Measurements from ENCODE around the gene PLA2G2D. TPM values are rescaled to one million over a fixed set of nuclear protein-coding genes. Genes with fewer than 3 reads are reported as not detected.

The PLA2G2D gene, protein sequence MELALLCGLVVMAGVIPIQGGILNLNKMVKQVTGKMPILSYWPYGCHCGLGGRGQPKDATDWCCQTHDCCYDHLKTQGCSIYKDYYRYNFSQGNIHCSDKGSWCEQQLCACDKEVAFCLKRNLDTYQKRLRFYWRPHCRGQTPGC
- total RNA-seq, result not detected

DNA sequence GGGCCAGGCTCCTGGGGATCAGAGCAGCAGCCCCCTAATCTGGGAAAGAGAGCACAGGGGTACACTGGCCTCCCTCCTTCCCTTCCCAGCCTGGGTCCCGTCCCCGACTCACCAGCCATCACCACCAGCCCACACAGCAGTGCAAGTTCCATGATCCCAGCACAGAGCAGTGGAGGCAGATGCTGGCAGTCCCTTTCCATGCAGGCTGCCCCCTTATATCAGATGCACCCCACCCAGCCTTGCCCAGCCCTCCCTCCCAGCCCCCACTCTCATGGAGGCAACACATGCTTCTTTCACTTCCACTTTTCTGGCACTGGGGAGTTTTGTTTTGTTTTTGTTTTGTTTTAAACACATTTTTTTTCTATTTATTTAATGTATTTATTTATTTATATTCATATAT is at the start of gene PLA2G2D:
Gene PLA2G2D, minus strand, starts transcription at position 190 of the 400 bp plus-strand sequence. Its CDS starts 38 bp downstream, at position 152.
- Histone ChIP-seq H3K4me3 (no peak within 1 kb of the TSS), H3K27ac (no peak within 1 kb of the TSS), H3K4me1 (ENCODE audit: control insufficient read depth in 1 of 2, low read depth in 2 of 2) (no peaks in the 10 kb centered on the region), H3K36me3 (no peaks in the 10 kb centered on the region), H3K9me3 (no peaks in the 10 kb centered on the region), H3K27me3 (replicated peaks; ENCODE audit: insufficient read depth) (no peaks in the 10 kb centered on the region)
- ATAC-seq (ENCODE audit: insufficient number of reproducible peaks, low FRiP score, low read depth), result no peak
- TF ChIP-seq, protein P1, sequence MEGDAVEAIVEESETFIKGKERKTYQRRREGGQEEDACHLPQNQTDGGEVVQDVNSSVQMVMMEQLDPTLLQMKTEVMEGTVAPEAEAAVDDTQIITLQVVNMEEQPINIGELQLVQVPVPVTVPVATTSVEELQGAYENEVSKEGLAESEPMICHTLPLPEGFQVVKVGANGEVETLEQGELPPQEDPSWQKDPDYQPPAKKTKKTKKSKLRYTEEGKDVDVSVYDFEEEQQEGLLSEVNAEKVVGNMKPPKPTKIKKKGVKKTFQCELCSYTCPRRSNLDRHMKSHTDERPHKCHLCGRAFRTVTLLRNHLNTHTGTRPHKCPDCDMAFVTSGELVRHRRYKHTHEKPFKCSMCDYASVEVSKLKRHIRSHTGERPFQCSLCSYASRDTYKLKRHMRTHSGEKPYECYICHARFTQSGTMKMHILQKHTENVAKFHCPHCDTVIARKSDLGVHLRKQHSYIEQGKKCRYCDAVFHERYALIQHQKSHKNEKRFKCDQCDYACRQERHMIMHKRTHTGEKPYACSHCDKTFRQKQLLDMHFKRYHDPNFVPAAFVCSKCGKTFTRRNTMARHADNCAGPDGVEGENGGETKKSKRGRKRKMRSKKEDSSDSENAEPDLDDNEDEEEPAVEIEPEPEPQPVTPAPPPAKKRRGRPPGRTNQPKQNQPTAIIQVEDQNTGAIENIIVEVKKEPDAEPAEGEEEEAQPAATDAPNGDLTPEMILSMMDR (IDR thresholded peaks at IDR 0.05), result no peak
- no peak for DNase-seq (ENCODE audit: low spot score)

DNA sequence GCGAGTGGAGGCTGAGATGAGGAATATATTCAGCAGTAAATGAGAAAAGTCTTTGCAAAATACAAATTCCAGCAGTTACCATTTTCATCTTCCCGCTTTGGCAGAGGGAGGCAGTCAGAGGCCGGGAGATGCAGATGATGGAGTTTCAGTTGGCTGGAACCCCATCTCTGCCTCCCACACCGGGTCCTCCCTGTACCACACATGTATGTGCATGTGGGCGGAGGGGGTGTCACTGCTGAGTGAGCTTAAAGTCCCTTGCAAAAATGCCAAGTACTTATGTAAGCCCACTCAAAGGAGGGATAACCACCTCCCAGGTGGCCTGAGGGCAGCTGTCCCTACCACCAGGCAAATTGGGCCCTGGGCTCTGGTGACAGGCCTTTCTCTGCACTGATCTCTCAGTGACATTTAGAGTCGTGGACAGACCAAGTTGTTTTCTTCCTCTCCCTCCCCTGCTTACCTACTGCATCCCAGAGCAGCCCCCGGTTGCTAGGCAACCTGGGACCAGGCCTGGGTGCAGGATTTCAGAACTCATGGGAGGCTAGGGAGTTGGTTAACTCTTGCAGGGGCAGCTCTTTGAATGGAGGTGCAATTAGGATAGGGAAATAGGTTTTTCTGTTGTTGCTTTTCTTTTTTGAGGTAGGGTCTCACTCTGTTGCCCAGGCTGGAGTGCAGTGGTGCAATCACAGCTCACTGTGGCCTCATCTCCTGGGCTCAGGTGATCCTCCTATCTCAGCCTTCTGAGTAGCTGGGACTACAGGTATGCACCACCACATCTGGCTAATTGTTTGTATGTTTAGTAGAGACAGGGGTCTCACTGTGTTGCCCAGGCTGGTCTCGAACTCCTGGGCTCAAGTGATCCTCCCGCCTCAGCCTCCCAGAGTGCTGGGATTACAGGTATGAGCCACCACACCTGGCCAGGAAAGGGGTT is 49.5 kb upstream of the PLA2G2D start:
- Histone ChIP-seq H3K27me3 (replicated peaks; ENCODE audit: insufficient read depth) (no peaks in the 10 kb centered on the region), H3K36me3 (no peaks in the 10 kb centered on the region), H3K4me1 (ENCODE audit: control insufficient read depth in 1 of 2, low read depth in 2 of 2) (no peaks in the 10 kb centered on the region), H3K9me3 (no peaks in the 10 kb centered on the region), H3K4me3 (no peak overlapping the region), H3K27ac (no peak overlapping the region)
- no peak for ATAC-seq (ENCODE audit: insufficient number of reproducible peaks, low FRiP score, low read depth)
- DNase-seq (ENCODE audit: low spot score), result no peak
- TF ChIP-seq, protein P1 (IDR thresholded peaks at IDR 0.05), result no peak

DNA sequence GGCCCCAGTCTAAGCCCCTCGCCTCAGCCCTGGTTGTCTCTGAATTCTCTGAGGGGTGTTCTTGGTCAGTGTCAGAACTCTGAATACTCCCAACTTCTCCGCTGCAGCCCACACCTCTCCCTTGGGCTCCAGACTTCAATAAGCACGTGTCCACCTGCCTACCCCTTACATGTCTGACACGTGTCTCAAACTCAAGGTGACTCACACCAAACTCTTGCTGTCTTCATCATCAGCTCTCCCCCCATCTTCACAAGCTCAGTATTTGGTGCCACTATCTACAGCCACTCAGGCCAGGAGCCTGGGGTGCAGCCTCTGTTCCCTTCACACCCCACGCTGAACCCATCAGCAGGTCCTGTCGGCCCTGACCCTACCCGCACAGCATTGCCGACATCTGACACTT is 47.8 kb upstream of the PLA2G2D start:
- Histone ChIP-seq H3K36me3 (no peaks in the 10 kb centered on the region), H3K4me3 (no peak overlapping the region), H3K9me3 (no peaks in the 10 kb centered on the region), H3K4me1 (ENCODE audit: control insufficient read depth in 1 of 2, low read depth in 2 of 2) (no peaks in the 10 kb centered on the region), H3K27ac (no peak overlapping the region), H3K27me3 (replicated peaks; ENCODE audit: insufficient read depth) (no peaks in the 10 kb centered on the region)
- DNase-seq (ENCODE audit: low spot score) (no peak), ATAC-seq (ENCODE audit: insufficient number of reproducible peaks, low FRiP score, low read depth) (no peak)
- TF ChIP-seq, protein P1 (IDR thresholded peaks at IDR 0.05), result no peak

DNA sequence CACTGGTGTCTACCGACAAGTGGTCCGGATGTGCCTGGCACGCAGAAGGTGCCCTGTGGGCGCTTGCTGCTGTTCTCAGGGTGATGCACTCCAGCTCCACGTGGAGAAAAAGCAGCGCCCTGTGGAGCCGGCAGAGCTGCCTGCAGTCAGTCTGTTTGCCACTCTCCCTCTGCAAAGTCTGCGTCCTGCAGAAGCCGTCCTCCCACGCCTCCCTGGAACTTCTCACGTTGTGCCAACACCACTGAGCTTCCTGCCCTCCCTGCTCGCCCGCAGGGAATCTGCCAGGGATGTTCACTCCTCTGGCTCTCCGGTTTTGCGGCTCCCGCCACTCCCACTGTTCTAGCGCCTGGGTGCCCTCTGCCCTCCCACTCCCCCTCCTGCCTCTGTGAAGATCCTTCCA is 46.7 kb upstream of the PLA2G2D start:
- H3K27ac ChIP-seq, result no peak overlapping the region
- no peak overlapping the region for H3K4me3 ChIP-seq
- TF ChIP-seq, protein P1 (IDR thresholded peaks at IDR 0.05), result no peak
- no peaks in the 10 kb centered on the region for H3K4me1 ChIP-seq (ENCODE audit: control insufficient read depth in 1 of 2, low read depth in 2 of 2)
- ATAC-seq (ENCODE audit: insufficient number of reproducible peaks, low FRiP score, low read depth), result no peak
- DNase-seq (ENCODE audit: low spot score), result no peak
- peaks cover 8% of the 10 kb centered on the region for H3K9me3 ChIP-seq
- H3K36me3 ChIP-seq, result no peaks in the 10 kb centered on the region
- H3K27me3 ChIP-seq (replicated peaks; ENCODE audit: insufficient read depth), result no peaks in the 10 kb centered on the region

DNA sequence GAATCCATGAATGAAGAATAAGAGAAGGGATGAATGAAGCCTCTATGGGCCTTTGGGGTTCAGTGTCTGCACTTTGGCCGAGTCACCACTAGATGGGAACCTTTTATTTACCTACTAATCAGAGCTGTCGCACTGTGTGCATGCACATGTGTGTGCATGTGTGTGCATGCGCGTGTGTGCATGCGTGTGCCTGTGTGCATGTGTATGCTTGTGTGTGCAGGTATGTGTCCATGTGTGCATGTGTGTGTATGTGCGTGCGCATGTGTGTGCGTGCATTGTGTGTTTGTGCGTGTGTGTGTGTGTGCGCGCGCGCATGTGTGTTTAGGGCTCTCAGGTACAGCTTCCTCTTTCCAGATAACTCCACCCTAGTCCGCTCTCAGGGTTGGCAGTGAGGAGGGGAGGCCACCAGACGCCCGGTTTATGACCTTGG is 46.2 kb upstream of the PLA2G2D start:
- ATAC-seq (ENCODE audit: insufficient number of reproducible peaks, low FRiP score, low read depth) (no peak), DNase-seq (ENCODE audit: low spot score) (no peak)
- Histone ChIP-seq H3K4me1 (ENCODE audit: control insufficient read depth in 1 of 2, low read depth in 2 of 2) (no peaks in the 10 kb centered on the region), H3K36me3 (no peaks in the 10 kb centered on the region), H3K27ac (no peak overlapping the region), H3K27me3 (replicated peaks; ENCODE audit: insufficient read depth) (no peaks in the 10 kb centered on the region), H3K9me3 (peaks cover 13% of the 10 kb centered on the region), H3K4me3 (no peak overlapping the region)
- TF ChIP-seq, protein P1 (IDR thresholded peaks at IDR 0.05), result no peak

Measured in thoracic aorta (tissue), 2 donors.